Activated T-helper 1 cell treated with anti-CD3 and anti-CD28 coated beads, Interleukin-2, amount 50 U/mL, for 16 hours (primary cell): ENCODE measurements around the gene FAM131B.

Experiments
- DNase-seq, 2 donors: peaks; one replicate each; pipeline ENCODE4 v3.0.0-alpha.2; 2020; ENCODE audit warnings: low read depth in 1 of 2, low spot score in 1 of 2

FAM131B gene

DNA sequence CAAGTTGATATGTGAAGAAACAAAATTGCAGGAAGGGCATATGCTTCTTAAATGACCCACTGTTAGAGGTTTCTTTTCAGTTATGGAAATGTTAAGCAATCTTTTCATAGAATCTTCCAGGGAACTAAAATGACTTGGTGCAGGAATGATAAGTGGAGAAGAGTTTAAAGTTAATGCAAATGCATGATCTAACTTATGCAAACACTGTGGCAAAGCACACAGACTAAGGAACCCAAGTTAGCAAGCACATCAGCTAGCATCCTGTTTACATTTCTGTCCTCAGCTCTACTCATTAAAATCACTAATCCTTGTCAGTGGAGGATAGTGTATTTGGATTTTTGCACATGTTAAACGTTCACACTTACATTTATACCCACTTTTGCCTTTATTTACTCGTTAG is 37.3 kb downstream of the FAM131B start:
- no peak for DNase-seq

DNA sequence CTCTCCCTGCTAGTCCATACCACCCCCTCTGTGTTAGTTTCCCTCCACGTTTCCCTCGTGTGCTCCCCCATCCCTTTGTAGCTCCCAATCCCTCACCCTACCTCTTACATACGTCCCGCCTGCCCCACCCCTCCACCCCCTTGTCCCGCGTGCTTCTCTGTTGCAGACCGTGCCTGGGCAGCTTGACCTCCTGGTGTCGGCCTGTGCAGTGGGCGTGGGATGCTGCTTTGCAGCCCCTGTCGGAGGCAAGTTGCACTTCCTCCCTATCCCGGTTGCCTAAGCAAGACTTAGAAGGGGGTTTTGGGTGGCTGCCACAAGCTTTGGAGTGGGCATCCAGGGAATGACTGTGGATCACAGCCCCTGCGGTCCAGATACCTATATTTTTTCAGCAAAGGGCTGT is 38.9 kb downstream of the FAM131B start:
- DNase-seq = no peak

DNA sequence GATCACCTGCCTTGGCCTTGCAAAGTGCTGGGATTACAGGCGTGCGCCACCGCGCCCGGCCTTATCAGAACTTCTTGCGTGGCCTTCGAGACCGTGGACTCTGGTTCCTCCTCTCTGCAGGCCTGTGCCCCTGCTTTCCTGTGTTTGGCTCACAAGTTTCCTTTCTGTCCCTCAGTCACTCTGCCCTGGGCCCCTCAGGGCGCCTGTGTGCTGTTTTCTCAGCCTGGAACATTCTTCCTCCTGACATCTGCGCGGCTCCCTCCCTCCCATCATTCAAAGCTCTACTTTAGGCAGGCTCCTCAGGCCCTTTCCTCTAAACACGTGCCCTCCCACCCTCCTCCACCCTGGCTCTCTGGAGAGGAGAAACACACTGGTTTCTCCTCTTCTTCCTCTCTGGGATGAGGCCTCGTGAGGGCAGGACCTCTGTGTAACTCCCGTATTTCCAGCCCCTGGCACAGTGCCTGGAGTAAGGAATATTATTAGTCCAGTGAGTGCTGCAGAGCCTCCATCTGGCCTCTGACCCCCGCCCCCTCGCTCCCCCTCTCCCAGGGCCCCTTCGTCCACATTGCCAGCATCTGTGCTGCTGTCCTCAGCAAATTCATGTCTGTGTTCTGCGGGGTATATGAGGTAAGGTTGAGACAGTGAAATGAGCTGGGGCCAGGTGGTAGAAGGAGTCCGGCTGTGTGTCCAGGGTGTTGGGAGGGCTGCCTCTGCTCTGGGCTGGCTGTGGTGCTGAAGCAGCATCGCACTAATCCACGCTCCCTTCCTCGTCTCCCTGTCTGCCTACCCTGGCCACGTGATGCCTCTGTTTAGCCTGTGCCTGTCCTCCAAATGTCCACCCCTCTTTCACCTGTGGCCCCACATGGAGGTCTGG is 39.5 kb downstream of the FAM131B start:
- no peak for DNase-seq

DNA sequence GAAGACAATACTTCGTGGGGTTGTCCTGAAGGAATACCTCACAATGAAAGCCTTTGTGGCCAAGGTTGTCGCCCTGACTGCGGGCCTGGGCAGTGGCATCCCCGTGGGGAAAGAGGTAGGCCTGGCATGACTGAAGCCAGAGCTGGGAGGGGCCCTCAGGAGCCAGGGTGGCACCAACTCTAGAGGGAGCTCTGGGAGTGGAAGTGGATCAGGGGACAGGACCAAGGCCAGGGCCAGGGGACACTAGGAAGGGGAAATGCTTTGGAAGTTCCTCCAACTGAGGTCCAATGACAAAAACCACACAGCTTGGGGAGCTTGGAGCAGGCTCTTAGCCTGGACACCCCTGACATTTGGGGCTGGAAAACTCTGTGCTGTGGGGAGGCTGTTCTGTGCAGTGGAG is 40.8 kb downstream of the FAM131B start:
- DNase-seq = no peak

DNA sequence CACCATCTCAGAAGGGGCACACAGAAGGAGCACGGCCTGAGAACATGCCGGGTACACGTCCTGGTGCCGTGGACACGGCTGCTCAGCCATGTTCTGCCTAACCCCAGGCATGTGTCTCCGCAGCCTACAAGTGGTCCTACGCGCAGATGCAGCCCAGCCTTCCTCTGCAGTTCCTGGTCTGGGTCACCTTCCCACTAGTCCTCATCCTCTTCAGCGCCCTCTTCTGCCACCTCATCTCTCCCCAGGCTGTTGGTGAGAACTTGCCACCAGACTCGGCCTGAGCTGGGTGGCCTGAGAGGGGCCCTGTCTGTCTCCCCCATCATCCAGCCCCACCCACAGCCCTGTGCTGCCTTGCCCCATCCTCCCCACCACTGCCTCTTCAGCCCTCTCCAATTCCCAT is 41.3 kb downstream of the FAM131B start:
- no peak for DNase-seq

DNA sequence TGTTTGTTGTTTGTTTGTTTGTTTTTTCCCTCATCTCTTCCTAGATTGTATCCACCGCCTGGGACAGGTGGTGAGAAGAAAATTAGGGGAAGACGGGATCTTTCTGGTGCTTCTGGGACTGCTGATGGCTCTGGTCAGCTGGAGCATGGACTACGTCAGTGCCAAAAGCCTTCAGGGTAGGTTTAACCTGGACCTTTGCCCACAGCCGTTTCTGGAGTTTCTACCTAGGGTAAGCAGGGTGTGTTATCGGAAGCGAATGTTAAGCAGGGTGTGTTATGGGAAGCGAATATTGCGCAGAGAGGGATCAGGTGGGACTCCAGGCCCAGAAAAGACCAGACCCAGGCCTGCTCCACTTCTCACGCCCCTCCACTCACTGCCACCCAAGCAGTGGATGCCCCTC is 41.9 kb downstream of the FAM131B start:
- no peak for DNase-seq

DNA sequence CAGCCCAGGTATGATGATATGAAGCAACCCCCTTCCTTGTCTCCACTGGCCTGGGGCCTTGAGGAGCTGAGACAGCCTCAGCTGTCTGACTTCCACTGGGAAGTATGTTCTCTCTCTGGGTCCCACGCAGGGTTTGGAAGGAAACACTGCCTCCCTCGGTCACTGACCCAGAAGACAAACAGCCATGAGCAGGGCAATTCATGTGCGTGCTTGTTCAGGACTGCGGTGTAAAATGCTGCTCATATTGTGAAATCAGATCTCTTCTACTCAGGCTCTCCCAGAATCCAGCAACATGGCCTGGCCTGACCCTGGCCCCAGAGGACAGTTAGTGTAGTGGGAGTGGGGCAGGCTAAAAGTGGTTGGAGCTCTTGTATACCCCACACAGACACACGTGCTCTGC is 43.9 kb downstream of the FAM131B start:
- DNase-seq = no peak

DNA sequence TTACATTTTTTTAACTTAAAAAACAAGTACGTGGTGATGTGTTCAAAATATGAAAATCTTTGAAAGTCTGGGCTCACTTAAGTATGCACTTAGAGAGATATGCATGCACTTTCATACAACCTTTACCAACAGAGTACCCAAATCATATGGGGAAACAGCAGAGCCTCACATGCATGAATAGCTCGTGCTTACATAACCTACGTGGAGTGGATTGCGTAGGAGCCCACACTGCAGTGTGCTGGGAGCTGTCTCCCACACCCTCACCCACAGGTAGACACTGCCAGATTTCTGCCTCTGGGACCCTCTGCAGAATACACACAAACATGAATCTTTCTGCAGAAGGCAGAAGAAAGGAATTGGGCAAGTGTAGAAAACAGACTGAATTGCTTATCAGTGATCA is 46.0 kb downstream of the FAM131B start:
- no peak for DNase-seq

DNA sequence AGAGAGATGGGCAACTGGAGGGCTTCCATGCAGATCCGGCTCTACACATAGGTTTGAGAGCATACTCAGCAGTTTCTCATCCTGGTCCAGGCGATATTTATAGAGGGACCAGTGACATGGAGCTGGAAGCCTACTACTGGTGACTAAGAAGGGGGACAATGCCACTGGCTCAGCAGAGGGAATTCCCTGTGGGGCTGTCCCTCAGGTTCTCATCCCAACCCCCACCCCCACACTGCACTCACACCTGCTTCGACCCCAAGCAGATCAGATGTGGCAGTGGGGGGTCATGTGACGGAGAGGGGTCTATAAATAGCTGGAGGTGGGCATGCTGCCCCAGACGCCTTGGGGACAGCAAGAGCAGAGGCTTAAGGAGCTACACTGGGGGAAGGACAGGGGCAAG is 46.7 kb downstream of the FAM131B start, which contains the start of gene CLCN1:
Gene CLCN1, plus strand, starts transcription at position 336 of the 400 bp plus-strand sequence. CDS start 102 bp downstream, outside the sequence.
- no peak for DNase-seq

DNA sequence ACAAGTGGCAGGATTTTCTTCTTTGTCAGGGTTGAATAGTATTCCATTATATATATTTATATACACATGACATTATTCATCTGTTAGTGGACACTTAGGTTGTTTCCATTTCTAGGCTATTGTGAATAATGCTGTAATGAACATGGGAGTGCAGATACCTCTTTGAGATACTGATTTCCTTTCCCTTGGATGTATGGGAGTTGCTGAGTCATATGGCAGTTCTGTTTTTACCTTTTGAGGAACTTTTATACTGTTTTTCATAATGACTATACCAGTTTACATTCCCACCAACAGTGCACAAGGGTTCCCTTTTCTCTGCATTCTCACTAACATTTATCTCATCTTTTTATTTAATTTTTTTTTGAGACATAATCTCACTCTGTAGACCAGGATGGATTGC is 48.4 kb downstream of the FAM131B start:
- DNase-seq = no peak

DNA sequence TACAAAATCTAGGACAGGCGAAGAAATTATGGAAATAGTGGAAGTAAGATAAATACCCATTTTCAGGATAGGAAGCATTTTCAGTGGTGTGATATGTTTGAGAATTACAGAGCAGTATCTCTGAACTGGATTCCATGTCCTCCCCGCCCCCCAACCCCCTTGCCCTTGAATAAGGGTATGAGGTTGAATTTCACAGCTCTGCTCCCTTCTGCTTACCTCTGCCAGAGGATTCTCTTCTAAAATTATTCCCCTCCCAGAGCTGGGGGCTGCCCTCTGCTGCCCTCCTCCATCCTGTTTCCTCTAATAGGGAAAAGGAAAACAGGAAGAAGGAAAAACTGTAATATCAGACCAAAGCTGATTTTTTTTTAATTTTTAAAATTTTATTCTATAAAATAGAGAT is 53.9 kb downstream of the FAM131B start:
- DNase-seq = no peak

DNA sequence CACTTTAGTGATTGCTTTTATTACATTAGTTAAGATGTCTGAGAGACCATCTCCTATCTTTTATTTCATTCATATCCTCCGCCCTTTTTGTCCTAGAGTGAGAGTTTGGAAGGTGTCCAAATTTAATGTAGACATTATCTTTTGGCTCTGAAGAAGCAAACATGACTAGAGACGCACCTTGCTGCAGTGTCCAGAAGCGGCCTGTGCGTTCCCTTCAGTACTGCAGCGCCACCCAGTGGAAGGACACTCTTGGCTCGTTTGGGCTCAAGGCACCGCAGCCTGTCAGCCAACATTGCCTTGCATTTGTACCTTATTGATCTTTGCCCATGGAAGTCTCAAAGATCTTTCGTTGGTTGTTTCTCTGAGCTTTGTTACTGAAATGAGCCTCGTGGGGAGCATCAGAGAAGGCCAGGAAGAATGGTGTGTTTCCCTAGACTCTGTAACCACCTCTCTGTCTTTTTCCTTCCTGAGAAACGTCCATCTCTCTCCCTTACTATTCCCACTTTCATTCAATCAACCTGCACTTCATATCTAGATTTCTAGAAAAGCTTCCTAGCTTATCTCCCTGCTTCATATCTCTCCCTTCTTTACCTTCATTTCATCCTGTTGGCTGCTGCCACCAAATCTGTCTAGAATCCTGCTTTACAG is 57.0 kb downstream of the FAM131B start:
- DNase-seq = peak; percentile 50

DNA sequence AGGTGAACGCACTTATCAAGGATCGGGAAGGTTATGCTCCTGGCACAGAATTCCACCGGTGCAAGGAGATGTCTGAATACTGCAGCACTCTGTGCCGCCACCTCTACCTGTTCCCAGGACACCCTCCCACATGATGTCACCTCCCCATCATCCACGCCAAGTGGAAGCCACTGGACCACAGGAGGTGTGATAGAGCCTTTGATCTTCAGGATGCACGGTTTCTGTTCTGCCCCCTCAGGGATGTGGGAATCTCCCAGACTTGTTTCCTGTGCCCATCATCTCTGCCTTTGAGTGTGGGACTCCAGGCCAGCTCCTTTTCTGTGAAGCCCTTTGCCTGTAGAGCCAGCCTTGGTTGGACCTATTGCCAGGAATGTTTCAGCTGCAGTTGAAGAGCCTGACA is 57.6 kb downstream of the FAM131B start:
- DNase-seq = no peak

DNA sequence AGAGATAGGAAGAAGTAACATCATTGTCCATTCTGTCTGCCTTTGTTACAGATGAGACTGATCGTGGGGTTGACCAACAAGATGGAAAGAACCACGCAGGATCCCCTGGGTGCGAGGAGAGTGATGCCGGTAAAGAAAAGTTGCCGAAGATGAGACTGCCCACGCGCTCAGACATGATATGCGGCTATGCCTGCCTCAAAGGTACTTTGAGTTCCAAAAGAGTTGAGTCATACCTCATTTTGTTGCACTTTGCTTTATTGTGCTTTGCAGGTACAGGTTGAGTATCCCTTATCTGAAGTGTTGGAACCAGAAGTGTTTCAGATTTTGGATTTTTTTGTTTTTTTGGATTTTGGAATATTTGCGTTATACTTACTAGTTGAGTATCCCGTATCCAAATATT is 58.8 kb downstream of the FAM131B start:
- DNase-seq = no peak
